Right cardiac atrium (tissue), 5 donors: Measurements from ENCODE around the gene SERPINA9. TPM values are rescaled to one million over a fixed set of nuclear protein-coding genes. Genes with fewer than 3 reads are reported as not detected.

ENCODE experiments used
- ATAC-seq, 2 donors: fragments of 200-7000 bp; cut with Tn5 transposase; one replicate each; pipeline versions ENCODE4 v1.8.0 to v1.9.1; 2020; ENCODE audit warnings: moderate library complexity in 2 of 2, mild to moderate bottlenecking in 1 of 2
- DNase-seq, 3 donors: peaks; one replicate each; pipeline ENCODE4 v3.0.0-alpha.2; 2020
- H3K27ac ChIP-seq: one replicate; pipeline ENCODE4 v1.5.1; 2013; ENCODE audit warnings: mild to moderate bottlenecking, low read length, control low read depth, moderate library complexity
- H3K27me3 ChIP-seq: one replicate; pipeline ENCODE4 v1.6.1; 2013; ENCODE audit not compliant: control insufficient read depth, insufficient read depth
- H3K4me1 ChIP-seq: one replicate; pipeline ENCODE4 v1.6.1; 2013; ENCODE audit warnings: low read length; ENCODE audit not compliant: control insufficient read depth, insufficient read depth
- H3K4me3 ChIP-seq: one replicate; pipeline ENCODE4 v1.5.1; 2013; ENCODE audit warnings: low read length, control low read depth
- H3K9me3 ChIP-seq: one replicate; pipeline ENCODE4 v1.6.1; 2013; ENCODE audit warnings: low read length; ENCODE audit not compliant: control insufficient read depth
- WGBS: extraction: QIAGEN DNeasy Blood & Tissue Kit; methylation state at CpG from one replicate; pipeline ENCODE4 v1.1.7; 2013; 5-methylcytosine and 5-hydroxymethylcytosine counted together
- intact Hi-C, 4 donors: fragments of 100-400 bp; cut with DNase I; formaldehyde crosslinking; loops; one replicate each; pipeline versions ENCODE4 v1.11.0 to v1.14.0; 2022 to 2023
- polyA plus RNA-seq: library from polyadenylated mRNA; stranded (reverse); fragments of 200-250 nt; gene quantifications from one replicate; pipeline ENCODE4 v1.2.3, GENCODE V29; 2013
- total RNA-seq, 4 donors: library from RNA; stranded (reverse); fragmentation: NEBNext Ultra II Directional; extraction: Animal tissue kit (Norgen Biotek cat#: 25700); gene quantifications; one replicate each; pipeline ENCODE4 v1.2.1, GENCODE V29; 2021
- donor health status: healthy with polysubstance abuse.
- donor health status: DM: no; HTN: yes; CAD: no.
- donor health status: DM: no; HTN: no; CAD: no.
- donor health status: DM: no; HTN: yes; CAD: no; lungs with severe emphysema.
- donor health status: DM: yes; HTN: yes; CAD: no.

Gene SERPINA9
- total and polyA plus RNA-seq, 5 donors = not detected

- 60% methylated on average over 3 of the region's 3 CpGs for WGBS
- no peak for DNase-seq
- ATAC-seq = no peak
- H3K9me3 ChIP-seq = no peaks in the 10 kb centered on the region
- intact Hi-C loops = no loop called here
- no peaks in the 10 kb centered on the region for H3K4me1 ChIP-seq
- H3K27ac ChIP-seq = no peak within 1 kb of the TSS
- H3K27me3 ChIP-seq = no peaks in the 10 kb centered on the region
- no peak within 1 kb of the TSS for H3K4me3 ChIP-seq
These were observed 33.4 kb upstream of the SERPINA9 start, which contains the start of gene SERPINA12 for GRCh38 chr14:94509356-94509755. SERPINA12 (minus strand) TSS chr14:94509469; CDS start chr14:94498397, 11,072 bp downstream.

- no peaks in the 10 kb centered on the region for H3K9me3 ChIP-seq
- H3K4me3 ChIP-seq = no peak overlapping the region
- WGBS = 84% methylated on average over 8 of the region's 8 CpGs
- no peaks in the 10 kb centered on the region for H3K27me3 ChIP-seq
- no peak overlapping the region for H3K27ac ChIP-seq
- ATAC-seq (no peak), DNase-seq (no peak)
- intact Hi-C loops = no loop called here
- H3K4me1 ChIP-seq = no peaks in the 10 kb centered on the region
These were observed 29.6 kb upstream of the SERPINA9 start for GRCh38 chr14:94505641-94506040.

GRCh38 chr14:94505206-94505605, 29.2 kb upstream of the SERPINA9 start:
- Histone ChIP-seq H3K4me1 (no peaks in the 10 kb centered on the region), H3K27me3 (no peaks in the 10 kb centered on the region), H3K4me3 (no peak overlapping the region), H3K9me3 (no peaks in the 10 kb centered on the region), H3K27ac (no peak overlapping the region)
- ATAC-seq (no peak), DNase-seq (no peak)
- 88% methylated on average over 4 of the region's 4 CpGs for WGBS
- intact Hi-C loops = no loop called here

GRCh38 chr14:94501588-94502516, 25.9 kb upstream of the SERPINA9 start:
- intact Hi-C loops = no loop called here
- no peak overlapping the region for H3K4me3 ChIP-seq
- WGBS = 62% methylated on average over 16 of the region's 16 CpGs
- no peak overlapping the region for H3K27ac ChIP-seq
- ATAC-seq = no peak
- no peaks in the 10 kb centered on the region for H3K27me3 ChIP-seq
- DNase-seq = no peak
- H3K4me1 ChIP-seq = no peaks in the 10 kb centered on the region
- H3K9me3 ChIP-seq = no peaks in the 10 kb centered on the region

GRCh38 chr14:94500264-94500663, 24.3 kb upstream of the SERPINA9 start:
- H3K27me3 ChIP-seq = no peaks in the 10 kb centered on the region
- no peak for DNase-seq
- no peaks in the 10 kb centered on the region for H3K9me3 ChIP-seq
- 76% methylated on average over 3 of the region's 3 CpGs for WGBS
- intact Hi-C loops = no loop called here
- H3K27ac ChIP-seq = no peak overlapping the region
- no peaks in the 10 kb centered on the region for H3K4me1 ChIP-seq
- ATAC-seq = no peak
- H3K4me3 ChIP-seq = no peak overlapping the region

- H3K9me3 ChIP-seq = no peaks in the 10 kb centered on the region
- WGBS = 64% methylated on average over 2 of the region's 2 CpGs
- no peak for DNase-seq
These were observed 23.7 kb upstream of the SERPINA9 start for GRCh38 chr14:94499673-94500072.

GRCh38 chr14:94498215-94498614, 22.2 kb upstream of the SERPINA9 start:
- intact Hi-C loops = no loop called here
- no peak overlapping the region for H3K27ac ChIP-seq
- 77% methylated on average over 3 of the region's 3 CpGs for whole genome bisulfite sequencing

More at GRCh38 chr14:94499673-94500072, 23.7 kb upstream of the SERPINA9 start:
- Histone ChIP-seq H3K4me3 (no peak overlapping the region), H3K4me1 (no peaks in the 10 kb centered on the region), H3K27ac (no peak overlapping the region), H3K27me3 (no peaks in the 10 kb centered on the region)
- ATAC-seq = no peak
- intact Hi-C loops = no loop called here

GRCh38 chr14:94494085-94494484, 18.1 kb upstream of the SERPINA9 start:
- no peak for DNase-seq
- ATAC-seq = no peak
- 55% methylated on average over 4 of the region's 4 CpGs for WGBS

More at GRCh38 chr14:94498215-94498614, 22.2 kb upstream of the SERPINA9 start:
- no peak for DNase-seq
- Histone ChIP-seq H3K4me1 (no peaks in the 10 kb centered on the region), H3K9me3 (no peaks in the 10 kb centered on the region), H3K4me3 (no peak overlapping the region), H3K27me3 (no peaks in the 10 kb centered on the region)
- ATAC-seq = no peak

GRCh38 chr14:94491511-94491910, 15.5 kb upstream of the SERPINA9 start:
- WGBS = 34% methylated on average over 4 of the region's 4 CpGs
- DNase-seq (no peak), ATAC-seq (no peak)
- Histone ChIP-seq H3K27ac (no peak overlapping the region), H3K9me3 (no peaks in the 10 kb centered on the region), H3K27me3 (no peaks in the 10 kb centered on the region), H3K4me3 (no peak overlapping the region), H3K4me1 (no peaks in the 10 kb centered on the region)
- intact Hi-C loops = no loop called here

More at GRCh38 chr14:94494085-94494484, 18.1 kb upstream of the SERPINA9 start:
- Histone ChIP-seq H3K4me1 (no peaks in the 10 kb centered on the region), H3K4me3 (no peak overlapping the region), H3K9me3 (no peaks in the 10 kb centered on the region), H3K27me3 (no peaks in the 10 kb centered on the region), H3K27ac (no peak overlapping the region)
- intact Hi-C loops = no loop called here

GRCh38 chr14:94489336-94489735, 13.3 kb upstream of the SERPINA9 start:
- DNase-seq (no peak), ATAC-seq (no peak)
- Histone ChIP-seq H3K27me3 (no peaks in the 10 kb centered on the region), H3K4me1 (no peaks in the 10 kb centered on the region), H3K4me3 (no peak overlapping the region), H3K9me3 (no peaks in the 10 kb centered on the region), H3K27ac (no peak overlapping the region)
- intact Hi-C loops = loop anchor here in 1 of 4 donors (5.0 kb wide), 1 partner anchor 352 kb away; no protein-coding TSS in a partner anchor
- 73% methylated on average over 11 of the region's 11 CpGs for WGBS

- WGBS = 22% methylated on average over 5 of the region's 5 CpGs
- no peak for ATAC-seq
- no peak for DNase-seq
- H3K4me1 ChIP-seq = no peaks in the 10 kb centered on the region
- H3K27me3 ChIP-seq = no peaks in the 10 kb centered on the region
- intact Hi-C loops = loop anchor here in 1 of 4 donors (5.0 kb wide), 1 partner anchor 350 kb away; no protein-coding TSS in a partner anchor
- no peak overlapping the region for H3K27ac ChIP-seq
- no peak overlapping the region for H3K4me3 ChIP-seq
- no peaks in the 10 kb centered on the region for H3K9me3 ChIP-seq
These were observed 10.9 kb upstream of the SERPINA9 start for GRCh38 chr14:94486883-94487282.
